GM10266 (cell line): ENCODE results near the gene NMT1.
A peak's percentile ranks its signal among the peaks of the same experiment; 100 is the strongest.

Experiments
- DNase-seq: peaks from one replicate; pipeline ENCODE4 v3.0.0; 2012; ENCODE audit errors: extremely low spot score
- TF ChIP-seq, protein P1 (sequence below): IDR thresholded peaks from 2 replicates; pipeline ENCODE4 v1.5.1; 2012; ENCODE audit warnings: mild to moderate bottlenecking, low read depth; ENCODE audit not compliant: control insufficient read depth, insufficient read depth; ENCODE audit errors: missing control alignments

The NMT1 gene

DNA sequence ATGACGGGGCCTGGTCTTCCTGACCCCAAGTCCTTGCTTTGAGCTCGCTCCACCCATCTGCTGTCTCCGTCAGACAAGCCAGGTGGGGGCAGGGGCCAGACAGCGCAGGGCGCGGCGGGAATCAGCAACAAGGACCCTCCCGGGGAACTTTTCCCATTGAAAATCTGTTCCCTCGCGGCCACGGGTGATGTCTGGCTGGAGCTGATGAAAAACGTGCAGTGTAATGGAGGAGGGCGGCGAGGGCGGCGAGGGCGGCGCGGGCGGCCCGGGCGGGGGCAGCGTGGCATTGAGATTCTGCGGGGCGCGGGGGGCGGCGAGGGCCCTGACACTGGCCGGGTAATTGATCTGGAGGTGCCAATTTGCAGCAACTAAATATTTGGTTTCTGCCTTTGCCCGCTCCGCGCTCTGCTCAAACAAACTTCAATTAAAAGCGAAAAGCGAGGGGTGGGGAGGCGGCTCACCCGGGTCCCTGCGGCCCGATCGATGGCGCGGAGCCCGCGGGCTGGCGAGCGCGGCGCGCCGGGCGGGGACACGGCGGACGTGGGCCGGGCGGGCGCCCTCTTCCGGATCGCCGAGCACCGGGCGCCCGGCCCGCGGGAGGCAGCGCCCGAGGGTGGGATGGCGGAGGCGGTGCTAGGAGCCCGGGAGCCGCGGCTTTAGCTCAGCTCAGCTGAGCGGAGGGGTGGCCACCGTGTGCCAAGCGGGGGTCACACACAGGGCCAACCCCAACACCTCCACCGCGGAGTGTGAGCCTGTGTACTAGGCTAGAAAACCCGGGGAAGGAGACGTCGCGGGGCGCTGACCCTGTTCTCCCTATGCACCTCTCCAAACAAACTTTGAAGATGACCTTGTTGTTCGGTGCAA lies 42.0 kb upstream of the NMT1 start:
- peak; percentile 82 for DNase-seq
- TF ChIP-seq, protein P1, sequence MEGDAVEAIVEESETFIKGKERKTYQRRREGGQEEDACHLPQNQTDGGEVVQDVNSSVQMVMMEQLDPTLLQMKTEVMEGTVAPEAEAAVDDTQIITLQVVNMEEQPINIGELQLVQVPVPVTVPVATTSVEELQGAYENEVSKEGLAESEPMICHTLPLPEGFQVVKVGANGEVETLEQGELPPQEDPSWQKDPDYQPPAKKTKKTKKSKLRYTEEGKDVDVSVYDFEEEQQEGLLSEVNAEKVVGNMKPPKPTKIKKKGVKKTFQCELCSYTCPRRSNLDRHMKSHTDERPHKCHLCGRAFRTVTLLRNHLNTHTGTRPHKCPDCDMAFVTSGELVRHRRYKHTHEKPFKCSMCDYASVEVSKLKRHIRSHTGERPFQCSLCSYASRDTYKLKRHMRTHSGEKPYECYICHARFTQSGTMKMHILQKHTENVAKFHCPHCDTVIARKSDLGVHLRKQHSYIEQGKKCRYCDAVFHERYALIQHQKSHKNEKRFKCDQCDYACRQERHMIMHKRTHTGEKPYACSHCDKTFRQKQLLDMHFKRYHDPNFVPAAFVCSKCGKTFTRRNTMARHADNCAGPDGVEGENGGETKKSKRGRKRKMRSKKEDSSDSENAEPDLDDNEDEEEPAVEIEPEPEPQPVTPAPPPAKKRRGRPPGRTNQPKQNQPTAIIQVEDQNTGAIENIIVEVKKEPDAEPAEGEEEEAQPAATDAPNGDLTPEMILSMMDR = peak; percentile 65

- no peak for DNase-seq
- TF ChIP-seq, protein P1 = no peak
These were observed 40.6 kb upstream of the NMT1 start for GRCh38 chr17:45020354-45021138.

DNA sequence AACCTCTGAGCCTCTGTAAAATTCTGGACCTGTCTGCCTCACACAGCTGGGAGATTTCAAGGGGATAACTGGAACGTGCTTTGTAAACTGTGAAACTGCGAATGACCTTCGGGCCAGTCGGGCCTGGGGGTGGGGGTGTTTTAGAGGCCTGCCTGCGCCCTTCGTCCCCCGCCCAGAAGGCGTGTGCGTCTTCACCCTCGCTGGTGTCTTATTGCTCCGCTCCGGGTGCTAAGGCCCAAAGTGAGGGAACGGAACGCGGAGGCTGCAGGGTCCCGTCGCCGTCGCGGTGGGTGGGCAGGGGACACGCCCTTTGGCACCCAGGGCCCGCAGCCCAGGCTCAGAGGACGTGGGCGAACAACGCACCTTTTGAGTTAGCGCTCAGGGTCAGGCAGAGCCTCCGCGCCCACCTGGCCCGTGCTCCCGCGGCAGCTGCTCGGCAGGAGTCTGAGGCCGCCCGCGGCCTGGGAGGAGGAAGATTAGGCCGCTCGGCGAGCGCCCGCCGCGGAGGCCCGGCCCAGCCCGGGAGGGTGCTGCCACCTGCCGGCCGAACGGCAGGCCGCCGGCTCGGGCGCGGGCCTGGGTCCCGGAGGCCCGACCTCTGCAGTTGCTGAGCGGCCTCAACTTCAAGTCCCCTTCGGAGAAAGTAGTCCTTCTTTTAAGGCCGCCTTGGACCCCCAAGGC lies 39.4 kb upstream of the NMT1 start:
- DNase-seq = peak; percentile 92
- TF ChIP-seq, protein P1 = peak; percentile 82

DNA sequence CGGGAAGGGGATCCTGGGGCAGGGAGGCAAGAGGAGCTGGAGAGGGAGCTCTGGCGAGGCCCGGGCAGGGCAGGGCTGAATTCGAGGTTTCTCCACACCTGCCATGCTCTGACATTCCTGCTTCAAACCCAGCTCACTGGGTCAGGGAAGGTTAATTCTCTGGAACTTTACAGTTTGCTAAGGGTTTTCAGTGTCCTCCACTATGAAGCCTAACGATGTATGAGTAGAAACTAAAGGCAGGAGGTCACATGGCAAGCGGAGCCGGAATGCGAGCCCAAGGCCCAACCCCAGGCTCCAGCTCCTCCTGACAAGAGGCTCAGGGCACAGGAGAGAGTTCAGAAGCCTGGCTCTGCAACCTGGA lies 38.8 kb upstream of the NMT1 start:
- TF ChIP-seq, protein P1 = no peak
- no peak for DNase-seq

DNA sequence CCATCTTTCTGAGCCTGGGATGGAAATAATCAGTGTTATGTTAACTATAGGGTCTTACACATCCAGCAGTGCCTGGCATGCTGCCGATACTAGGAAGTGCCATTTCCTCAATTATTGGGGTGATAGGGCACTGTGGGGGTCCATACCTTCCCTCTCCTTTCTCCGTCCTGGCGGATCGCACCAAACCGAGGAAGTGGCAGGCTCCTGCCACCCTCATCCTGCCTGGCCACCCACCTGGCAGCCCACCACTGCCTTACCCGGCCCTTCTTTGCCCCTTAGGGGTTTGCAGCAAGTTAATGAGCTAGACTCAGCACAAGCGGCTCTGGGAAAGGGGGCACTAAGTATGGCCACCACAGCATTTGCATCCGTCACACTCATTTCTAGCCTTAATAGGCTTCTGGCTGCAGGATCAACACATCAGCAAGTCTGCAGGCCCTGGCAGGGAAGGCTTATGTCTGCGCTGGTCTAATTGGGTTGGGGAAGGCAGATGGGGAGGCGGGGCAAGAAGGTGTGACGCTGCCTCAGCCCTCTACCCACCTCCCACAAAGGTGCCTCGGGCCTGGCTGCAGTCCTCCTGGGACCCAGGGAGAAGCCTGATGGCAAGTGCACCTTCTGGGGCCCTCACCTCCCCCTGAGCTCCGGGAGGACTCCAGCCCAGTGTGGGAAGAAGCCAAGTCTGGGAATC lies 38.3 kb upstream of the NMT1 start:
- DNase-seq = no peak
- TF ChIP-seq, protein P1 = no peak

DNA sequence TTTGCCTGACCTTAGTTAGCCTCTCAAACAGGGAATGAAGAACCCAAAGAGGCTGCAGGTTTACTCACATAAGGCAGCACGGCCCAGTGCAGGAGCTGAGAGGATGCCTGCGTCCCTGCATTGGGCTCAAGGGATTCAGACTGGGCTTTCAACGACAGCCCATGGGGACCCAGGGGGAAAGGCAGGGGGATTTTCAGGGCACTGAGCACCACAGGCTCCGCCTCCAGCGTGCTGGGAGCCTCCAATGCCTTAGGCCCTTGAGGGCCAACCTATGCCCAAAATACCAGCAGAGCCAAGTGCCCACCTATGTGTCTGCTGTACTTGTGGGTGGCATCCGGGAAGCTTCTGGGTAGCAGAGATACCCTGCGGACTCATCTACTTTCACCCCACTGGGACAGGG lies 32.0 kb upstream of the NMT1 start:
- TF ChIP-seq, protein P1 = no peak
- DNase-seq = no peak
